Medulla oblongata (tissue), 1 donor: Measurements from ENCODE around the gene PPFIA4.
"Not testable (repeated sequence)": the region's sequence is repeated elsewhere in the genome, so short reads cannot be mapped to it uniquely, and the experiment has no call there.

ENCODE experiments used
- DNase-seq: peaks from one replicate; pipeline ENCODE4 v3.0.0-alpha.2; 2015; ENCODE audit errors: extremely low spot score

The PPFIA4 gene

GRCh38 chr1:203026031-203026665, at the start of gene PPFIA4:
Gene PPFIA4 (plus strand): TSS chr1:203026491. CDS start chr1:203039009, 12,518 bp downstream.
- peak; percentile 86 for DNase-seq

GRCh38 chr1:202976633-202977032, 49.7 kb upstream of the PPFIA4 start:
- no peak for DNase-seq

GRCh38 chr1:202979459-202979858, 46.8 kb upstream of the PPFIA4 start:
- DNase-seq, result no peak

- no peak for DNase-seq
Measured at GRCh38 chr1:202981939-202982338, 44.4 kb upstream of the PPFIA4 start.

- no peak for DNase-seq
Measured at GRCh38 chr1:202982715-202983430, 43.4 kb upstream of the PPFIA4 start.

DNA sequence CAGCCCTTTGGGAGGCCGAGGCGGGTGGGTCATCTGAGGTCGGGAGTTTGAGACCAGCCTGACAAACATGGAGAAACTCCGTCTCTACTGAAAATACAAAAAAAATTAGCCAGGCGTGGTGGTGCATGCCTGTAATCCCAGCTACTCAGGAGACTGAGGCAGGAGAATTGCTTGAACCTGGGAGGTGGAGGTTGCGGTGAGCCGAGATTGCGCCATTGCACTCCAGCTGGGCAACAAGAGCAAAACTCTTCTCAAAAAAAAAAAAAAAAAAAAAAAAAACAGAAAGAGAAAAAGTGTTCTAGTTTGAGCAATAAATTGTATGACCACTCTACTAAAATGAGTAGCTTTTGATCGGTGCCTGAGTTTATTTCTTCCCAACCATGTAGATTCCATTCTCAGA, 40.2 kb upstream of the PPFIA4 start:
- not testable (repeated sequence) for DNase-seq

DNA sequence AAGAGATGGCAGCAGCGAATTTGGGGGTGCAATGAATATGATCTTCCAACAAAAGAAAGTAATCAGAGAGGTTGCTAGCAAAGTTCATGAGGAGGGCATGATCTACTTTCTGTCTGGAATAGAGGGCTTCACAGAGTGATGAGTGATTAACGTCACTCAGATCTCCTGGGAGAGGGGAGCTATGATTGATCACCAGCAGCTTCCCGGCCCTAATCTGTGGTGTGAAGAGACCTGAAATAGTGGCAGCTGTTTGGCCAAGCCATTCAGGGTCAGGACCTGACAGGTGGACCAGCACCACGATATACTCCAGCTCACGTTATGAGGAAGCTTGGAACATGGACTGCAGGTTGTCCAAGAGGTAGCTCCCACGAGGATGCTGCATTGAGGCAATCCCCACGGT, 39.0 kb upstream of the PPFIA4 start:
- no peak for DNase-seq

DNA sequence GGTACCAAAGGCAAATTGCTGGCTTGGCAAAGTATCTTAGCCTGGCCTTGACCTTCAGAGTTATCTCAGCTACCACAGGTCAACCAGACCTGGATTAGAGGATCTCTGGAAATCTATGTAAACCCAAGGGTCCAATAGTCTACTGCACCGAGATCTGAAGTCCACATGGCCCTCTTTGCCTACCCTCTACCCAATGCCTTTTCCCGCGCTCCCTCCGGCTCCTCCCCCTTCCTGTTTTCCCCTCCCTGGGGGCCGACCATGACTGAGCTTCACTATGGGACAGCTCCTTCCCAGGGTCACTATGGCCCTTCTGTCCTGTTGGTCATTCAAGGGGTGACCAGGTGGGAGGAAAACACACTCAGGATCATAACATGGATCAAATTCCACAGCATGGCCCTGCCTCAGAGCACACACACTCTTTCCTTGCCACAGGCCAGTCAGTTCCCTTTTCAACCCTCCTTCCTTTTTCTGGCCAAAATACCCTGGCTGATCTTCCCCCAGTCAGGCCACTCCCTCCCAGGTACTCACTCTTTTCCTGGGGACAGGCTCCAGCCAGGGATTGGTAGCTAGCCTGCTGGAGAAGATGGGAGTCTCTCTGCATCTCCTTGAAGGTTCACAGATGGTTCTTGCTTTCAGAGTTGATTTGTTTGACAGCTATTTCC, 38.2 kb upstream of the PPFIA4 start:
- DNase-seq, result no peak

GRCh38 chr1:202989879-202990278, 36.4 kb upstream of the PPFIA4 start:
- DNase-seq, result no peak

DNA sequence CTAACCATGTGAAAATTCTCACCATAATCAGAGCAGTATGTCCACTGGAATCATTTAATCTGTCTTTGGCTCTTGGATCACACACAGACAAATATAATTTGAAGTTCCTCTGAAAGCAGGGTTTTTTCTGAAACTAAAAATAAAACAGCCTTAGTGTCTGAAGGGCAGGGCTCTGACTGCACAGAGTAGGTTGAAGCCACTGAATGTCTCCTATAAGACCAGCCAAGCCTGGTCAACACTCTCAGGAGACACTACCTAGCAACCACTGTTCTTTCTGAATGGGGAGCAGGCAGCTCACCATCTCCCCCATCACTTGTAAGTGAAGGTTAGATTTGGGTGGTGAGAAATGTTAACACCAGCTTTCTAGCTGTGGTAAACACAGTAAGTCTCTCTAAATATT, 35.2 kb upstream of the PPFIA4 start:
- no peak for DNase-seq

GRCh38 chr1:202994756-202995155, 31.5 kb upstream of the PPFIA4 start:
- DNase-seq, result no peak

GRCh38 chr1:202998836-202999750, 27.2 kb upstream of the PPFIA4 start:
- peak; percentile 69 for DNase-seq

GRCh38 chr1:203000217-203000944, 25.9 kb upstream of the PPFIA4 start:
- DNase-seq, result no peak

DNA sequence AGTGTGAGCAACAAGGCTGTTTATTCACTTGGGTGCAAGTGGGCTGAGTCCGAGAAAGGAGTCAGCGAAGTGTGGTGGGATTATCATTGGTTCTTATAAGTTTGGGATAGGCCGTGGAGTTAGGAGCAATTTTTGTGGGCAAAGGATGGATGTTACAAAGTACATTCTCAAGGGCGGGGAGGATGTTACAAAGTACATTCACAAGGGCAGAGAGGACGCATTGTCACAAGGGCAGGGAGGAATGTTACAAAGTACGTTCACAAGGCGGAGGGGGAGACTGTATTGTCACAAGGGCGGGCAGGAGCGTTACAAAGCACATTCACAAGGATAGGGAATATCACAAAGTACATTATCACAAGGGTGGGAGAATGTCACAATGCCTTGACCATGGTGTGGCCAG, 24.3 kb upstream of the PPFIA4 start:
- DNase-seq, result no peak

DNA sequence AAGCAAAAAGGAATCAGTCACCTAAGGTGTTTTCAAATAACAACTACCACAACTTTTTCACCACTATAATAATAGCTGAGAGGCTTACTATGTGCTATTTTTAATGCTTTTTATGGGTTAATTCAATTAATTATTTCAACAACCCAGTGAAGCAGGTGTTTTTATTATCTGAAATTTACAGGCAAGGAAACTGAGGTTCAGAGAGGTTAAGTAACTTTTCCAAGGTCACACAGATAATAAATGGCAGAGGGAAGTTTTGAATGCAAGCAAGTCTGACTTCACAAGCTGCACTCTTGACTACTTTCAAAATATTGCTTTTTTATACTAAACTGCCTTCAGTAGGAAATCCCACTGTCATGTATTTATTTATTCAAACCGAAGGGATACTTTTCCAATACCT, 23.3 kb upstream of the PPFIA4 start:
- no peak for DNase-seq

GRCh38 chr1:203005395-203006142, 20.7 kb upstream of the PPFIA4 start:
- DNase-seq, result not testable (repeated sequence)

- DNase-seq, result peak; percentile 98
Measured at GRCh38 chr1:203006948-203007871, 19.1 kb upstream of the PPFIA4 start, which contains the start of gene TMEM183A. Gene TMEM183A (plus strand): TSS chr1:203007374. CDS start chr1:203007466, 92 bp downstream.

- DNase-seq, result no peak
Measured at GRCh38 chr1:203009185-203009584, 17.1 kb upstream of the PPFIA4 start.

DNA sequence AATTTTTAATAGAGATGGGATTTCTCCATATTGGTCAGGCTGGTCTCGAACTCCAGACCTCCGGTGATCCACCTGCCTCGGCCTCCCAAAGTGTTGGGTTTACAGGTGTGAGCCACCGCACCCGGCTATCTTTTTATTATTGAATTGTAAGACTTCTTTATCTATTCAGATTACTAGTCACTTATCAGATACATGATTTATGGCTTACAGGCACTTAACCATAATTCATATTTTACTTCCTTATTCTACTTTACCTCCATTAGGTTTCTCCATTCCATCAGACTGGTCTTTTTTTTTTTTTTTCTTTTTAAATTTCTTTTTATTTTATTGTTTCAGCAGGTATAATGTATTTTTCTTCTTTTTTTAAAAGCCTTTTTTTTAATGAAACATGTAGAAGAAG, 14.7 kb upstream of the PPFIA4 start:
- no peak for DNase-seq
